HUDEP-2 (cell line): Measurements from ENCODE around the gene MC1R.
"Not testable (repeated sequence)": the region's sequence is repeated elsewhere in the genome, so short reads cannot be mapped to it uniquely, and the experiment has no call there.

Experiments used
- DNase-seq, 76 experiments: peaks; one replicate each; lab custom pipeline; 2025; ENCODE audit not compliant: unreplicated experiment in 76 of 76; lab: John Stamatoyannopoulos, UW

Gene MC1R

DNA sequence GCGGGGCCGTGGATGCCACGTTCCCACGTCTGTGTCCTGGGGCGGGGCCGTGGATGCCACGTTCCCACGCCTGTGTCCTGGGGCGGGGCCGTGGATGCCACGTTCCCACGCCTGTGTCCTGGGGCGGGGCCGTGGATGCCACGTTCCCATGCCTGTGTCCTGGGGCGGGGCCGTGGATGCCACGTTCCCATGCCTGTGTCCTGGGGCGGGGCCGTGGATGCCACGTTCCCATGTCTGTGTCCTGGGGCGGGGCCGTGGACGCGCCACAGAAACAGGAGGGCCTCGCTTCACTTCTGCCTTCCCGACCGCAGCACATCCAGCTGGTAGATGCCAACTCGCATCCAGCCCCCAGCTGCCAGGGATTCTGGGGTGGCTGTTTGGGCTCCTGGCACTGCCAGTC is 15.4 kb downstream of the MC1R start:
- not testable (repeated sequence) for DNase-seq

DNA sequence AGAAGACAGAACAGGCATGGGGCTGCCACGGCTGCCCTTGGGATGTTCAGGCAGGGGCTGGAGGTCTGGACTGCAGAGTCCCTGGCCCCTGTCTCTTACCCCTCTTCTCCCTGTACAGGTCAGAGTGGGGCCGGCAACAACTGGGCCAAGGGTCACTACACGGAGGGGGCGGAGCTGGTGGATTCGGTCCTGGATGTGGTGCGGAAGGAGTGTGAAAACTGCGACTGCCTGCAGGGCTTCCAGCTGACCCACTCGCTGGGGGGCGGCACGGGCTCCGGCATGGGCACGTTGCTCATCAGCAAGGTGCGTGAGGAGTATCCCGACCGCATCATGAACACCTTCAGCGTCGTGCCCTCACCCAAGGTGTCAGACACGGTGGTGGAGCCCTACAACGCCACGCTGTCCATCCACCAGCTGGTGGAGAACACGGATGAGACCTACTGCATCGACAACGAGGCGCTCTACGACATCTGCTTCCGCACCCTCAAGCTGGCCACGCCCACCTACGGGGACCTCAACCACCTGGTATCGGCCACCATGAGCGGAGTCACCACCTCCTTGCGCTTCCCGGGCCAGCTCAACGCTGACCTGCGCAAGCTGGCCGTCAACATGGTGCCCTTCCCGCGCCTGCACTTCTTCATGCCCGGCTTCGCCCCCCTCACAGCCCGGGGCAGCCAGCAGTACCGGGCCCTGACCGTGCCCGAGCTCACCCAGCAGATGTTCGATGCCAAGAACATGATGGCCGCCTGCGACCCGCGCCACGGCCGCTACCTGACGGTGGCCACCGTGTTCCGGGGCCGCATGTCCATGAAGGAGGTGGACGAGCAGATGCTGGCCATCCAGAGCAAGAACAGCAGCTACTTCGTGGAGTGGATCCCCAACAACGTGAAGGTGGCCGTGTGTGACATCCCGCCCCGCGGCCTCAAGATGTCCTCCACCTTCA is 16.2 kb downstream of the MC1R start:
- no peak for DNase-seq

DNA sequence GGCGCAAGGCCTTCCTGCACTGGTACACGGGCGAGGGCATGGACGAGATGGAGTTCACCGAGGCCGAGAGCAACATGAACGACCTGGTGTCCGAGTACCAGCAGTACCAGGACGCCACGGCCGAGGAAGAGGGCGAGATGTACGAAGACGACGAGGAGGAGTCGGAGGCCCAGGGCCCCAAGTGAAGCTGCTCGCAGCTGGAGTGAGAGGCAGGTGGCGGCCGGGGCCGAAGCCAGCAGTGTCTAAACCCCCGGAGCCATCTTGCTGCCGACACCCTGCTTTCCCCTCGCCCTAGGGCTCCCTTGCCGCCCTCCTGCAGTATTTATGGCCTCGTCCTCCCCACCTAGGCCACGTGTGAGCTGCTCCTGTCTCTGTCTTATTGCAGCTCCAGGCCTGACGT is 17.0 kb downstream of the MC1R start:
- DNase-seq: not testable (repeated sequence)

DNA sequence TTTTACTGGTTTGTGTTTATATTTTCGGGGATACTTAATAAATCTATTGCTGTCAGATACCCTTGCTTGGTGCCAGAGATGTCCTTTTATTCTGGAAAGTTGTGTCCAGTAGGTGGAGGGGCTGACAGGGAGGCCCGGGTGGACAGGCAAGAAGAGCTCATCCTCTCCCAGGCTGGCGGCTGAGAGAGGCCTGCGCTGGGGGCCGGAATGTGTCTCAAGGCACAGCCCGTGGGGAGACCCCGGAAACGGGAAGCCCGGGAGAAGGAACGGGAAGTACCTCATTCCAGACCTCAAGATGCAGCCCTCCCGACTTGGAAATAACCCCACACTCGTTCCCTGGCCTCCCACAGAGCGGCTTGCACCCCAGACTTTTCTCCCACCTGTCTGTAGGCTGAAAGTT is 17.4 kb downstream of the MC1R start:
- DNase-seq: no peak

DNA sequence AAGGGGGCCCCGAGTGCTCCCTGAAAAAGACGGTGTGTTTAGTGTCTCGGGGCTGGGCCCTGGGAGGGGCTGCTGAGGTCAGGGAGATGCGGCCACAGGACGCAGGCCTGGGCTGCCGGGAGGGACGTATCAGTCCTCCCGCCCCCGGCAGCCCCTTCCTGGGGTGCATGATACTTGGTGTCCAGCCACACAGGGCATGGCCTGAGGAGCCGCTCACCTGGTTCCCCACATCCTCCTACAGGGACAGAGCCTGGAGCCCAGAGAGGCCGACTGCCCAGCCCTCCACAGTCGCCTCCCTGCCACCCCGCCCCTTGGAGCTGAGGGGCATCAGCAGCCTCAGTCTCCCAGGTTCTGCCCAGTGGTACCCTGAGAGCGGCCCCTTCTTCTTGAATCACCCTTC is 17.8 kb downstream of the MC1R start:
- no peak for DNase-seq

DNA sequence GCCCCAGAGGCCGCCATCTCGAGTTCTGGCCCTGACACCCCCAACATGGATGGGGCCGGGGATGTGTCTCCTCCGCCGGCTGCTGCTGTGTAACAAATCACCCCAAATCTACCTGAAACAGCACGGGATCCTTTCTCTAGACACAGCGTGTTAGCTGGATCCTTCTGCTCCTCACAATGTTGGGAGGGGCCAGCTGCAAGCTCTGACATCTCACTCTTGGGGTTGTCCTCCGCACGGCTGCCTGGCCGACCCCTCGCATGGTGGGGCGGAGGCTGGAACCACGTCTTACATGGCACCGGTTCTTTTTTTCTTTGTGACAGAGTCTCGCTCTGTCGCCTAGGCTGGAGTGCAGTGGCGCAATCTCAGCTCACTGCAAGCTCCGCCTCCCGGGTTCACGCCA is 18.3 kb downstream of the MC1R start:
- no peak for DNase-seq

DNA sequence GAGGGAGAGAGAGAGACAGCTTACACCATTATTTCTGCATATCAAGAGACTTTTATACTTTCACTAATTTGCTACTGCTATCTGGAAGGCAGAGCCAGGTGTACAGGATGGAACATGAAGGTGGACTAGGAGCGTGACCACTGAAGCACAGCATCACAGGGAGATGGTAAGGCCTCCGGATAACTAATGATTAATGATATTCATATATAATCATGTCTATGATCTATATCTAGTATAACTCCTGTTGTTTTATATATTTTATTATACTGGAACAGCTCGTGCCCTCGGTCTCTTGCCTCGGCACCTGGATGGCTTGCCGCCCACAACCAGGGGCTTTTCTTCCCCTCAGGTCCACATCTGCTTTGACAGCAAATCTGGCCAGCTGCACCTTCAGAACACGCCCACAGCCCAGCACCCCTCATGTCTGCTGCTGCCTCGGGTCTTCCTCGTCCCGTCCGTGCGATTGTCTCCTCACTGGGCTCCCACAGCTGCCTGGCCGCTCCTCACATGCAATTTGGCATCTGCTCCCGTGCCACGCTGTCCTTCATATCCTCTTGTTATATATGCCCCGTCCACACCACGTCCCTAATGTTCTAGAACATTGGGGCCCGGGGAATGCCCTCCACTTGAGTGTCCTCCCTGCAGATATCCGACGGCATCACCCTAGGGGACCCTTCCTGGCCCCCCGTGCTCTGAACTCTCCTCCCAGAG is 19.7 kb downstream of the MC1R start:
- DNase-seq: no peak

DNA sequence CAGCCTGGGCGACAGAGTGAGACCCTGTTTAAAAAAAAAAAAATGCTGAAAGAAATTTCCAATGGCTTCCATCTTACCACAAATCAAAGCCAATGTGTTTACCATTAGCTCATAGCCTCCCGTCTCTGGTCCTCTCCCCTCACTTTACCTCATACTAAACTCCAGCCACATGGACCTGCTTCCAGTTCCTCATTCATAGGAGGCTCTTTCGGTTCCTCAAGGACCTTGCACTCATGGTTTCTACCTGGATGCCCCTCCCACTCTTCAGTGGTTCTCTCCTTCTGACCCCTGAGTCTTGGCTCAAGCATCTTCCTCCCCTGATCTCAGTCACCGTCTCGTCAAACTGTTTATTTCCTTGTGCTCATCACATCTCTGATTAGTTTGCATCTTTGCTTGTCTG is 26.1 kb downstream of the MC1R start:
- DNase-seq: no peak

DNA sequence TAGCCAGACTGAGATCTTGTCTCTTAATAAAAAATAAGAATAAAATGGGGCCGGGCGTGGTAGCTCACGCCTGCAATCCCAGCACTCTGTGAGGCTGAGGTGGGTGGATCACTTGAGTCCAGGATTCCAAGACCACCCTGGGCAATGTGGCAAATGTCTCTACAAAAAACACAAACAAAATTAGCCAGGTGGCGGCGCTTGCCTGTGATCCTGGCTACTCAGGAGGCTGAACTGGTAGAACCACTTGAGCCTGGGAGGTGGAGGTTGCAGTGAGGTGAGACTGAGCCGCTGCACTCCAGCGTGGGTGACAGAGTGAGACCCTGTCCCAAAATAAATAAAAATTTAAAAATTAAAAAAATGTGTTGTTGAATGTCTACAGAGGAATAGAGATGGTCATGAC is 27.0 kb downstream of the MC1R start:
- DNase-seq: no peak

DNA sequence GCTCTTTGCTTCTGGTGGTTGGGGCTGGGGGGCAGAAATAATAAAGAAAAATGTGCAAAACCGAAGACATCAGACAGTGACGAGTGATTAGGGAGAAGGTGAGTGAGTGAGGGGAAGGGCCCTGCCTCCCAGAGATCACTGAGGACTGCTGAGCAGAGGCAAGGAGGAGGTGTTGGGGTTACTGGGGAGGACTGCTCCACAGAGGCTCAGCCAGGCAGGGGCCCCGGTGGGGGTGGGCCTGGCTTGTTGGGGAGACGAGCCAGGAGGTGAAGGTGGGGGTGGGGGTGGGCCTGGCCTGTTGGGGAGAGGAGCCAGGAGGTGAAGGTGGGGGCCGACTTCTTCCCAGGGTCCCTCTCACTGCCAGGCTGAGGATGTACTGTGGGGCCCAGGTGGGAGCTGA is 27.9 kb downstream of the MC1R start:
- DNase-seq: no peak

DNA sequence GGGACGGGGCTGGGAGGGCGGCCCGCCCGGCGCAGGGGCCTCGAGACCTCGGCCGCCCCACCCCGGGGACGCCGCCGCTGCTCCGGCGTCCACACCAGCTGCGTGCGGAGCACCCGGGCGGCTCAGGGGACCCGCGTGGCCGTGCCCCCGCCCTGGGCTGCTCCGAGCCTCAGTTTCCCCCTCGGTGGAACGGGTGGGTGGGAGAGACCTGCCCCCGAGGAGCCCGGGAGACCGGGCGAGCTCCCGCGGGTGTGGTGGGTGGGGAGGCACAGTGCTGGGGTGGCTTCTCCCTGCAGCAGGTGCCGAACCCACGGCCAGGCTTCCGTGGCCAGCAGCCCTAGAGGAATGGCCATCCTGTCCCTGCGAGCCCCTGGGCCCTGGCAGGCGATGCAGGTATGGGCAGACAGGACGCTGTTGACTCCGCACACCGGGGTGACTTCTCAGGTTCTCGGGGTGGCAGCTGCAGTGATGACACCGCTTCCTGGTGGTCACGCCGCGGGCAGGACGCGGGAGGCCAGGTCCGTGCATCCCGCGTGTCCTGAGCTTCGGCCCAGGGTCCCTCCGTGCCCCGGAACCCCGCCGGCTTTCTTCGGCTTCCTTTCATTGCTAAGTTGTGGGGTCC is 30.6 kb downstream of the MC1R start:
- DNase-seq: no peak

DNA sequence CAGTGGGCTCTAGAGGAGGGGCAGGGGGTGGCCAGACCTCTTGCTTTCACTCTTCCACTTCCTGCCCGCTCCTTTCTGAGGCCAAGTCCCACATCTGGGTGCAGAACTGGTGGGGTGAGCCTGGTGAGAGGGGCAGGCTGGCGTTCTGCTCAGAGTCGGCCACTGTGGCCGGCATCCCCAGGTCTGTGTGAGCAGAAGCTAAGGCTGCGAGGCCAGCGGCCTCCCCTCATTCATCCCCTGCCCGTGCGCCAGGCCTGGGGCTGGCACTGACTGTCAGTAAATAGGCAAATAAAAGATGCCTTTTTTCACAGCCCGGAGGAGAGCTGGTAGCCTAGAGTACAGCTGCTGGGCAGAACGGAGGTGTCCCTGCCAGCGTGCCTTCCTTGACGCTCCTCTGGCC is 31.1 kb downstream of the MC1R start:
- DNase-seq: no peak

DNA sequence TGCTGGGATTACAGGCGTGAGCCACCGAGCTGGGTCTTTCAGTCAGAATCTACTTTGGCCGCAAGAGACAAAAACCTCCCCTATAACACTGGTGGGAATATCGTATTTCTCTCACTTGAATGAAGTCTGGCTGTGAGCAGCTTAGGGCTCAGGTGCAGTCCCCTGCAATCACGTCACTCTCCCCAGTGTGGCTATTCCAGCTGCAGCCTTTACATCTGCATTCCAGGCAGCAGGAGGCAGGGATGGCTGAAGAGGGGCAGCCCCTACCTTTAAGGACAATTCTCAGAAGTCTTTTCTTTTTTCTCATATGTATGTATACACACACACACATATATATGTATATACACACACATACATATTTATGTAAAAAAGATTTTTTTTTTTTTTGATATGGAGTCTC is 32.8 kb downstream of the MC1R start:
- DNase-seq: no peak

DNA sequence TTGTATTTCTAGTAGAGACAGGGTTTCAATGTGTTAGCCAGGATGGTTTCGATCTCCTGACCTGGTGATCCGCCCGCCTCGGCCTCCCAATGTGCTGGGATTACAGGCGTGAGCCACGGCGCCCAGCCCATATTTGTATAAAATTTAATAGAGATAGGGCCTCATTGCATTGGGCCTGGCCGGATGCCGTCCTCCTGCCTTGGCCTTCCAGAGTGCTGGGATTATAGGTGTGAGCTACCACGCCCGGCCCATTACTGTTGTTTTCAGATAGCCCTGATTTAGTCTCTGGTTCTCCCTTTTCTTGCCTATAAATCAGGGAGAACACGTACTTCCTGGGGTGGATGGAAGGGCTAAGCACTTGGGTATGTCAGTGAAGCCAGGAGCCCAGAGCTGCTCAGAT is 33.4 kb downstream of the MC1R start:
- no peak for DNase-seq

DNA sequence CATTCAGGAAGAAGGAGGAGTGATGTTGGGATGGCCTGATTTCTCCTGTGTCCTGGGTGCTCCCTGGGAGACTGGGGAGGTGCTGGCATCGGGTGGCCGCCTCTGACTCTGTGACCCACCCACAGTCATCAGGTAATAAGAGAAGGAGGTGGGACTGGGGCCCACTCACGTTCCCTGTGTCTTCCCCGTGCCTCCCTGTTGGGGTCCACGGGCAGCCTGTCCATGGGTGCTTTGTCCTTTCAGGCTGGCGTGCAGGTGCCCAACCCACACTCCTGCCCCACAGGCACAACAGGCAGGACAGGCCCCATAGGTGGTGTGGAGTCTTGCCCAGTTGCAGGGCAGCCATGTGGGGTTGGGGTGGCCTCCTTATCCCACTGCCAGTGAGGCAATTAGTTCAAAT is 33.9 kb downstream of the MC1R start:
- DNase-seq: no peak

DNA sequence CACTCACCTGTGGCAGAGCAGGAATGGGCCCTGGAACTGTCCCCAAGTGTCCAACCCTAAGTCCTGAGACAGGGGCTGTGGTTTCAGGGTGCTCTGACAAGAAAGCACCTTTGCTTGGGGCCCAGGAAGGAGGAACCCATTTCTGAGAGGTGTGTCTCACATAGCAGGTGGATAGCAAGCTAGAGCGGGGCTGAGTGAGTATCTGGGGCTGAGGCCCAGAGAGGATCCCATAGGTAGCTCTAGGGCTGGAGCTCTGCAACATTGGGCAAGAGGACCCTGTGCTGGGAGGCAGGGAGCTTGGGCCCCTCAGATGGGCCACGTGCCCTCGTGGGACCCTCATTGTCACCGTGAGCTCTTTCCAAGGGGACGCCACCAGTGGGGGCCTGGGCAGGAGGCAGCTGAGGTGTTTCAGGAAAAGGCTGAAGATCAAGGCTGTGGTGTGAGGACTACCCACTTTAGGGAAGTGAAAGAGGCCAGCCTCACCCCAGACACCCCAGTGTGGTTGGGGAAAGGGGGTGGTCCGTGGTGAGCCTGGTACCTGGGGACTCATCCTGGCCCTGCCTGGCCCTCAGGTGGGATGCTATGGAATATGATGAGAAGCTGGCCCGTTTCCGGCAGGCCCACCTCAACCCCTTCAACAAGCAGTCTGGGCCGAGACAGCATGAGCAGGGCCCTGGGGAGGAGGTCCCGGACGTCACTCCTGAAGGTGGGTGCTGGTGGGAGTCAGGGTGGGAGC is 35.2 kb downstream of the MC1R start:
- DNase-seq: no peak

DNA sequence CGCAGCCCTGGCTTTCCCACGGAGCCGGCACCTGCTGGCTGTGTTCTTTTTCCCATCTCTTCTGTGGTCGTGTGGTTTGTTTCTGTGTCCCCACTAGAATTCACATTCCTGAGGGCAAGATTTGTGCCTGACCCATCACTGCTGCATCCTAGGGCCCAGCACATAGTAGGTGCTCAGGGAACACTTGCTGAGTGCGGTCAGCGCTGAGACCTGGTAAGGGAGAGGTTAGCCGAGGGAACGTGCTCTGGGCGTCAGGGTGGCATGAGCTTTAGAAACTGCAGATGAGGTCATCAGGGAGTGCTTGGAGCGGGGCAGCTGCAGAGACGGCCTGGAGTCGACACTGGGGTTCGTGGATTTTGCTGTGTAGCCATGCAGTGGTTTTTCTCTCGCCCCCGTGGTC is 35.8 kb downstream of the MC1R start:
- no peak for DNase-seq

DNA sequence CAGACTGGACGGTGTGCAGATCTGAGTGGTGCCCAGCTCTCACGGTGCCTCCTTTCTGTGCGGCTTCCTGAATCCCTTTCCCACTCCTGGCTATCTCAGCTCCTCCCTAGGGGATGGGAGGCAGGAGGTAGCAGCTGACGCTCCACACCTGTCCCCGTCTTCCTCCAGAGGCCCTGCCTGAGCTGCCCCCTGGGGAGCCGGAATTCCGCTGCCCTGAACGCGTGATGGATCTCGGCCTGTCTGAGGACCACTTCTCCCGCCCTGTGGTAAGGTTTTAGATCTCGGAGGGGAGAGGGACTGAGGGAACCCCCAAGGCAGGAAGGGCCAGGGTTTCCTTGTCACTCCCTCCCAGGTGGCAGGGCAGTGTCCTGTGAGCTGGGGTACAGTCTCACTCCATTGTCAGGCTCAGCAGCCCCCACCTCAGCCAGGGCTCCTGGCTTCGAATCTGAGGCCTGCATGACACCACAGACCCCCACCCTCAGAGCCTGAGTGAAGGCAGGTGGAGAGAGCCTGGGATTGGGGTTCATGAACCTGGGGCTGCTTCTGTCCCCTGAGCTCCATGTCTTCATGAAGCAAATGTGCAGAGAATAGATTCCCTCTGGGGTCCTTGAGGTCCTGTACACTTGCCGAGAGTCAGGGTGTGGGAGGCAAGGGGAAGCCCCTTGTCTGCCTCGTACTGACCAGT is 36.5 kb downstream of the MC1R start:
- no peak for DNase-seq

DNA sequence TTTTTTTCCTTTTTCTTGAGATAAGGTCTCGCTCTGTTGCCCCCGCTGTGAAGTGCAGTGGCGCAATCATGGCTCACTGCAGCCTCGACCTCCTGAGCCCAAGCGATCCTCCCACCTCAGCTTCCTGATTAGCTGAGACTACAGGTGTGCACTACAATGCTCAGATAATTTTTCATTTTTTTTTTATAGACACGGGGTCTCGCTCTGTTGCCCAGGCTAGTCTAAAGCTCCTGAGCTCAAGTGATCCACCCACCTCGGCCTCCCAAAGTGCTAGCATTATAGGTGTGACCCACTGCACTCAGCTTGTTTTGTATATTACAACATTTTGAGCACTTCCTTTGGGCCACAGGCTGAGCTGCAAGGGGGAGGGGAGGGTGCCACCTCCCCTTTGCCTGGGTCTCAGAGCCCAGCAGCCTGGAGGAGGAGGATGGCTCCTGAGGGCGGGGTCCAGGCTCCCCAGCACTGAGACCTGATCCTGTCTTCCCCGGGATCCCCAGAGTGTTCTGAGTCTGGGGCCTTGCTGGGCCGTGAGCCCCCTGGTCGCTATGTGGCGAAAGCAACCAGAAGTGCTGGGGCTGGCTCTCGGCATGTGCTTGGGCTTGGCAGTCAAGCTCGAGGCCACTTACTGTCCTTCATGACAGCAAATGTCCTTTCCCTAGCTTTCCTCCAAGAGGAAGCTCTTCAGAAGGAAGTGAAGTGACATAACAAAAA is 38.0 kb downstream of the MC1R start:
- DNase-seq: no peak
